GM18505 (cell line): ENCODE results near the gene RNFT2.
"Not testable (repeated sequence)": the region's sequence is repeated elsewhere in the genome, so short reads cannot be mapped to it uniquely, and the experiment has no call there.

ENCODE experiments used
- ATAC-seq: cut with Tn5 transposase; IDR thresholded peaks from one replicate; pipeline ENCODE4 v1.9.1; 2021; ENCODE audit not compliant: unreplicated experiment
- POLR2A ChIP-seq: IDR thresholded peaks from 4 replicates; pipeline ENCODE4 v1.6.1; 2011; ENCODE audit warnings: borderline replicate concordance; ENCODE audit not compliant: insufficient read depth, insufficient read length; ENCODE audit errors: extremely low read depth

The RNFT2 gene

DNA sequence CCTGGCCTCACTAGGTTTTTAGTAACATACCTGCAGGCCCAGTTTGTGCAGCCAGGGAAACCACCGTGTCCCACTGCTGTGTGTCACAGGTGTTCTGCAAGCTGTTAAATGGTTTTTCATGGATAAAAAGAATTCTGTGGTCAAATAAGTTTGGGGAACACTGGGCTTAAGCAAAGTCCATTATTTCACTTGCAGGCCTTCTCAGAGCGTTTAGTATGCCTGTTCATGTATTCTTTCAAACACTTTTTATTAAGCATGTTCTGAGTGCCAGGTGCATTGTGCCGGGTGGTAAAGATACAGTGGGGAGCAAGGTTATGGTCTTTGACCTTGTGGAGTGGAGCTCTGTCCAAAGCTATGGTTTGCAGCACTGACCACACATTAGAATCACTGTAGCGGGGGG is 7.4 kb downstream of the RNFT2 start:
- TF ChIP-seq POLR2A = no peak
- ATAC-seq = no peak

GRCh38 chr12:116749884-116750283 is 11.8 kb downstream of the RNFT2 start:
- TF ChIP-seq POLR2A = no peak
- no peak for ATAC-seq

DNA sequence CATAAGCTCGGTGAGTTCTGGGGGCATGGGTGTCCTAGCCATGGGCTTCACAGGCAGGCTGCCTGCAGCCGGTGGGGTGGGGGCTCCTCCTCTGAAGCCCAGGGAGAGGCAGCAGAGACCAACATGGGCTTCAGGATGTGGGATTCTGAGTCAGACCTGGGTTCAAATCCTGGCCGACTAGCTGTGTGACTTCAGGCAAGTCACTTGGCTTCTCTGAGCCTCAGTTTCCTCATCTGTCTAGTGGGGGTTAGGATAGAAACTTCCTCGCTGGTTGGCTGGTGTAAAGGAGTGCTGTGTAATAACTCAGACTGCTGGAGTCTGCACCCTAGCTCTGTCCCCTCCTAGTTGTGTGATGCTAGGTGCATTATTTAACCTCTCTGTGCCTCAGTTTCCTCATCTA is 12.2 kb downstream of the RNFT2 start:
- ATAC-seq = no peak
- no peak for TF ChIP-seq POLR2A

GRCh38 chr12:116754097-116754496 is 16.0 kb downstream of the RNFT2 start:
- ATAC-seq = not testable (repeated sequence)

GRCh38 chr12:116754783-116755182 is 16.7 kb downstream of the RNFT2 start:
- not testable (repeated sequence) for ATAC-seq

DNA sequence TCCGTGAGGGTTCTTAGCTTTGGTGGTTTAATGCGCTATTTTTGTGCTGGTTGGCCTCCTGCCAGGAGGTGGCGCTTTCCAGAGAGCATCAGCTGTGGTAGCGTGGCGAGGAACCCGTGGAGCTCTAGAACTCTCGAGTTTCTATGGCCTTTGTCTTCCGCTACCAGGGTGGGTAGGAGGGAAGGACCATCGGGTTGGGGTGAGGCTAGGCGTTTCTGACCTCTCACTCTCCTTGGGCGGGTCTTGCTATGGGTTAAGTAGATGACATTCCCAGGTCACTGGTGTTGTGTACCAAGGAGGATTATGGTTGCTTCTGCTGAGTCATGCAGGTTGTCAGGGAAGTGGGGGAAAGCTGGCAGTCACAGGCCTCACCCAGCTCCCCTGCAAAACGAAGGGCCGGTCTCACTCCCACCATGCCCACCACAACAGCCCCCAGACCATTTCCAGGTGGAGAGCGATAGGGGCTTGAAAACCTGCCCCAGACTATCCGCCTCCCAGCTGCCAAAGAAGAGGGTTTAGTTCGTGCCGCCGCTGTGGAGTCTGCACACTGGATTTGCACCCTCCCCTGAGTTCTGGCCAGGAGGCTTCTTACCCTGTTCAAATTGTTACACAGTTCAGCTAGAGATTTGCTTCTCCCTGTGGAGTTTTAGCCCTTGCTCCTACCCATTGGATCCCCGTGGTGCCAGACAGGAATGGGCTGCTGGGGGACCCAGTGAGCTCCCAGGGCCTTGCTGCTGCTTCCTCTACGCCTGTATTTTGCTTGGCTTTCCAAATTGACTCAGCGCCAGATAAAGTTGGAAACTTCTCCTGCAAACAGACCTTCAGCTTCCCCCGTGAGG is 21.9 kb downstream of the RNFT2 start:
- no peak for TF ChIP-seq POLR2A
- ATAC-seq = no peak

- TF ChIP-seq POLR2A = no peak
- no peak for ATAC-seq
These were observed 22.5 kb downstream of the RNFT2 start for GRCh38 chr12:116760622-116761020.

DNA sequence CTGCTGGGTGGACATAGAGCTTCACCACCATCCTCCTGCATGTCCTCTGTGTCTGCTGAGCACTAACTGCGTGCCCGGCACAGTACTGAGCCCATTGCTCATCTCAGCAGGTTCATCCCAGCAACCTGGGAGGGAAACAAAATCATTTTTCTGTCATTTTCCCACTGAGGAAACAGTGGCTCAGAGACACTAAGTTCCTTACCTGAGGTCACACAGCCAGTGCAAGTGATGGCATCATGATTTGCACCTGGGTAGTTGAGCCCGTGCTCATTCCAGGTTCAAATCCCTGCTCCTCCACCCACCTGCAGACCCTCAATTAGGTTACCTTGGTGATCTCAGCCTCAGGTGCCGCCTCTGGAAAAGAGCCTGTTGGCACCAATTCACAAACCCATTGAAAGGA is 23.4 kb downstream of the RNFT2 start:
- no peak for ATAC-seq
- no peak for TF ChIP-seq POLR2A

- no peak for ATAC-seq
- no peak for TF ChIP-seq POLR2A
These were observed 27.2 kb downstream of the RNFT2 start for GRCh38 chr12:116765271-116765670.

DNA sequence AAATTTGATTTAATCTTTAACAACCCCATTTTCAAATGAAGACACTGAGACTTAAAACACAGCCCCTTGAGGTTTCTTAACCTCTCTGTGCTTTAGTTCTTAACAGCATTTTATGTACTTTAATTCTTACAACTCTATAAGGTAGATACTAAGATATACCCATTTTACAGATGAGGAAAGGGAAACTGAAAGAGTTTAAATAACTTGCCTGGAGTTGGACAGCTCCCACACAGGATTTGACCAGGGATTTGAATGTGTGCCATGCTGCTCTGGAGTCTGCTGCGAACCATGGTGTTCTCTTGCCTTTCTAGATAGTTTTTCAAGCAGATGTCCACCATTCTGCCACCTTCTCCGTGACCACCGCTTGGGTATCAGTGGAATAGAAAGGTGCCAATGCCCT is 28.2 kb downstream of the RNFT2 start:
- ATAC-seq = no peak
- TF ChIP-seq POLR2A = no peak

GRCh38 chr12:116766746-116767145 is 28.6 kb downstream of the RNFT2 start:
- no peak for TF ChIP-seq POLR2A
- no peak for ATAC-seq

GRCh38 chr12:116771651-116772050 is 33.5 kb downstream of the RNFT2 start:
- no peak for ATAC-seq
- TF ChIP-seq POLR2A = no peak

GRCh38 chr12:116773276-116773731 is 35.2 kb downstream of the RNFT2 start:
- ATAC-seq = no peak
- no peak for TF ChIP-seq POLR2A

GRCh38 chr12:116774020-116774419 is 35.9 kb downstream of the RNFT2 start:
- no peak for TF ChIP-seq POLR2A
- ATAC-seq = no peak

- ATAC-seq = no peak
- no peak for TF ChIP-seq POLR2A
These were observed 39.1 kb downstream of the RNFT2 start for GRCh38 chr12:116777245-116777644.
